IMR-90 (cell line): Measurements from ENCODE around the gene C1GALT1. TPM values are rescaled to one million over a fixed set of nuclear protein-coding genes. Genes with fewer than 3 reads are reported as not detected.

Source experiments
- ATAC-seq: fragments of 200-7000 bp; cut with Tn5 transposase; 2 replicates; pipeline ENCODE4 v1.9.1; 2020; ENCODE audit warnings: low read depth, mild to moderate bottlenecking, moderate library complexity
- BruUV-seq: library from RNA; stranded (reverse); fragments of 400-500 nt; replicated peaks from 2 replicates; lab custom pipeline; 2021; lab: Mats Ljungman, UMichigan
- CTCF ChIA-PET: fragments of 300-600 bp; formaldehyde crosslinking; extraction: SDS; loops from one replicate; lab custom pipeline; 2021; ENCODE audit warnings: antibody characterized with exemption; lab: Yijun Ruan, JAX
- POLR2A ChIA-PET: fragments of 300-600 bp; sonication (Branson Sonifier 250); formaldehyde crosslinking; loops from one replicate; lab custom pipeline; 2022; ENCODE audit warnings: antibody characterized with exemption; ENCODE audit not compliant: unreplicated experiment; lab: Charles Lee
- DNase-seq: peaks from one replicate; pipeline ENCODE4 v3.0.0; 2013
- H2AFZ ChIP-seq: replicated peaks from 2 replicates; pipeline ENCODE3; 2013; ENCODE audit warnings: low read length, mild to moderate bottlenecking; ENCODE audit not compliant: poor library complexity
- H2AK5ac ChIP-seq: 2 replicates; pipeline ENCODE4 v1.6.1; 2013; ENCODE audit warnings: low read depth, low read length, inconsistent platforms
- H2AK9ac ChIP-seq: replicated peaks from 2 replicates; pipeline ENCODE3; 2013; ENCODE audit warnings: mild to moderate bottlenecking, low read depth, low read length, moderate library complexity; ENCODE audit not compliant: poor library complexity
- H2BK120ac ChIP-seq: 2 replicates; pipeline ENCODE4 v1.6.1; 2013; ENCODE audit warnings: low read depth, low read length, inconsistent platforms
- H2BK15ac ChIP-seq: 3 replicates; pipeline ENCODE4 v1.6.1; 2013; ENCODE audit warnings: low read depth, low read length, inconsistent platforms
- H2BK20ac ChIP-seq: 2 replicates; pipeline ENCODE4 v1.6.1; 2013; ENCODE audit warnings: low read depth, mild to moderate bottlenecking, inconsistent platforms, low read length, moderate library complexity
- H2BK5ac ChIP-seq: 2 replicates; pipeline ENCODE4 v1.6.1; 2013; ENCODE audit warnings: mild to moderate bottlenecking, low read depth, low read length, inconsistent platforms; ENCODE audit not compliant: poor library complexity, severe bottlenecking
- H3K14ac ChIP-seq: replicated peaks from 2 replicates; pipeline ENCODE4 v1.6.1; 2013; ENCODE audit warnings: low read depth, low read length, inconsistent platforms
- H3K18ac ChIP-seq: 2 replicates; pipeline ENCODE4 v1.6.1; 2013; ENCODE audit warnings: low read depth, low read length, control low read depth
- H3K23ac ChIP-seq: 2 replicates; pipeline ENCODE4 v1.6.1; 2013; ENCODE audit warnings: low read depth, low read length, inconsistent platforms
- H3K27ac ChIP-seq: 2 replicates; pipeline ENCODE4 v1.5.1; 2013; ENCODE audit warnings: mild to moderate bottlenecking, control low read depth, low read length; ENCODE audit not compliant: insufficient read depth
- H3K27me3 ChIP-seq: 2 replicates; pipeline ENCODE4 v1.6.1; 2013; ENCODE audit warnings: low read length; ENCODE audit not compliant: control insufficient read depth, insufficient read depth
- H3K36me3 ChIP-seq: 2 replicates; pipeline ENCODE4 v1.6.1; 2013; ENCODE audit warnings: low read length, mixed read lengths; ENCODE audit not compliant: control insufficient read depth, insufficient read depth
- H3K4ac ChIP-seq: 2 replicates; pipeline ENCODE4 v1.6.1; 2013; ENCODE audit warnings: low read depth, low read length, inconsistent platforms
- H3K4me1 ChIP-seq: 2 replicates; pipeline ENCODE4 v1.6.1; 2013; ENCODE audit warnings: low read length, mixed read lengths; ENCODE audit not compliant: control insufficient read depth, insufficient read depth
- H3K4me2 ChIP-seq: 2 replicates; pipeline ENCODE4 v1.6.1; 2013; ENCODE audit warnings: low read depth, mild to moderate bottlenecking, control low read depth, low read length, moderate library complexity
- H3K4me3 ChIP-seq: 2 replicates; pipeline ENCODE4 v1.5.1; 2013; ENCODE audit warnings: low read depth, mild to moderate bottlenecking, control low read depth, low read length, moderate library complexity; ENCODE audit not compliant: insufficient read depth
- H3K56ac ChIP-seq: 2 replicates; pipeline ENCODE4 v1.6.1; 2013; ENCODE audit warnings: low read length, inconsistent platforms; ENCODE audit not compliant: insufficient read depth; ENCODE audit errors: extremely low read depth
- H3K79me1 ChIP-seq, 2 experiments: 2 replicates each; pipeline ENCODE4 v1.6.1; 2013; ENCODE audit warnings: low read length in 2 of 2, inconsistent platforms in 1 of 2, low read depth in 1 of 2
- H3K9ac ChIP-seq: 2 replicates; pipeline ENCODE4 v1.6.1; 2013; ENCODE audit warnings: low read depth, low read length, control low read depth
- H3K9me1 ChIP-seq: 2 replicates; pipeline ENCODE4 v1.6.1; 2013; ENCODE audit warnings: low read length, inconsistent platforms; ENCODE audit not compliant: insufficient read depth
- H3K9me3 ChIP-seq: 2 replicates; pipeline ENCODE4 v1.6.1; 2013; ENCODE audit warnings: low read length; ENCODE audit not compliant: control insufficient read depth, insufficient read depth
- H4K20me1 ChIP-seq: 2 replicates; pipeline ENCODE4 v1.6.1; 2013; ENCODE audit warnings: low read length, inconsistent platforms; ENCODE audit not compliant: insufficient read depth
- H4K5ac ChIP-seq: 2 replicates; pipeline ENCODE4 v1.6.1; 2013; ENCODE audit warnings: mild to moderate bottlenecking, low read depth, low read length, control low read depth
- H4K8ac ChIP-seq, 2 experiments: 2 replicates each; pipeline ENCODE4 v1.6.1; 2013; ENCODE audit warnings: low read depth in 2 of 2, low read length in 2 of 2, control low read depth in 1 of 2, inconsistent platforms in 1 of 2
- H4K91ac ChIP-seq: 2 replicates; pipeline ENCODE4 v1.6.1; 2013; ENCODE audit warnings: low read depth, low read length, inconsistent platforms; ENCODE audit not compliant: insufficient read depth
- ELK1 ChIP-seq: fragments of 150-350 bp; IDR thresholded peaks from 2 replicates; pipeline ENCODE4 v1.6.1; 2016; ENCODE audit warnings: low read depth, mild to moderate bottlenecking, low read length, moderate library complexity, borderline replicate concordance
- MAZ ChIP-seq: IDR thresholded peaks from 2 replicates; pipeline ENCODE4 v1.6.1; 2012; ENCODE audit warnings: low read depth, mild to moderate bottlenecking, low read length, improper control_type of control experiment, moderate library complexity, borderline replicate concordance
- NFE2L2 ChIP-seq: fragments of 150-350 bp; IDR thresholded peaks from 2 replicates; pipeline ENCODE4 v1.6.1; 2016; ENCODE audit warnings: low read depth, mild to moderate bottlenecking, low read length
- POLR2A ChIP-seq: IDR thresholded peaks from 2 replicates; pipeline ENCODE4 v1.6.1; 2012; ENCODE audit warnings: mild to moderate bottlenecking, low read depth, low read length
- WGBS, 2 experiments: methylation state at CpG; one replicate each; pipeline versions ENCODE4 v1.1.5 to v1.1.7; 2013; ENCODE audit warnings: missing lambda C conversion rate in 2 of 2; ENCODE audit not compliant: insufficient read length in 1 of 2; ENCODE audit errors: extremely low coverage in 2 of 2; 5-methylcytosine and 5-hydroxymethylcytosine counted together
- dilution Hi-C: fragments of 300-500 bp; cut with HindIII; formaldehyde crosslinking; loops from one replicate; pipeline ENCODE4 v1.14.3; 2018; ENCODE audit warnings: low sequenced_read_pairs; ENCODE audit not compliant: unreplicated experiment
- in situ Hi-C: fragments of 300-500 bp; cut with MboI; formaldehyde crosslinking; loops from 3 replicates; pipeline ENCODE4 v1.14.3; 2019; ENCODE audit warnings: low sequenced_read_pairs, inconsistent platforms, mixed read lengths
- intact Hi-C: fragments of 100-400 bp; cut with micrococcal nuclease; formaldehyde crosslinking; loops from 2 replicates; pipeline ENCODE4 v1.10.0; 2022
- polyA plus RNA-seq, 3 experiments: library from polyadenylated mRNA; depleted of rRNA; stranded (reverse); fragments of >200 nt; gene quantifications; 2 replicates each; pipeline ENCODE4 v1.2.3, GENCODE V29; 2012; ENCODE audit warnings: low replicate concordance in 1 of 3
- total RNA-seq: library from RNA; depleted of rRNA; stranded (reverse); fragments of >200 nt; gene quantifications from 2 replicates; pipeline ENCODE4 v1.2.3, GENCODE V29; 2012

Gene C1GALT1
- total and polyA plus RNA-seq, 2 of the 4 experiments (the other 2 are of a cell fraction), result 11.6 to 12.2 TPM

GRCh38 chr7:7212612-7213011, 30.3 kb downstream of the C1GALT1 start:
- H3K9ac ChIP-seq, result no peak overlapping the region
- ATAC-seq (no peak), DNase-seq (no peak)
- H2AK9ac ChIP-seq, result no peak overlapping the region
- intact Hi-C loops, result no loop called here
- no peak overlapping the region for H3K23ac ChIP-seq
- H3K4ac ChIP-seq, result no peak overlapping the region
- BruUV-seq, result no TSS peak
- ChIA-PET CTCF (no interaction called here), POLR2A (no interaction called here)
- H3K14ac ChIP-seq, result no peak overlapping the region
- no peak overlapping the region for H2BK120ac ChIP-seq
- H2AFZ ChIP-seq, result no peak overlapping the region
- H4K91ac ChIP-seq, result no peak overlapping the region
- H3K4me2 ChIP-seq, result no peak overlapping the region
- TF ChIP-seq MAZ (peak; percentile 37; the same call in 1 of the 2 replicates), ELK1 (no peak), POLR2A (no peak), NFE2L2 (no peak)
- no peak overlapping the region for H4K5ac ChIP-seq
- in situ Hi-C loops, result no loop called here
- H2BK20ac ChIP-seq, result no peak overlapping the region
- H2BK5ac ChIP-seq, result no peak overlapping the region
- H4K20me1 ChIP-seq, result no peaks in the 10 kb centered on the region
- H3K27me3 ChIP-seq, result no peaks in the 10 kb centered on the region
- no peak overlapping the region for H2BK15ac ChIP-seq
- H3K4me1 ChIP-seq, result no peaks in the 10 kb centered on the region
- H4K8ac ChIP-seq, result no peak overlapping the region
- no peak overlapping the region for H3K27ac ChIP-seq
- dilution Hi-C loops, result no loop called here
- H3K4me3 ChIP-seq, result no peak overlapping the region
- no peak overlapping the region for H2AK5ac ChIP-seq
- H3K36me3 ChIP-seq, result no peaks in the 10 kb centered on the region
- no peaks in the 10 kb centered on the region for H3K9me3 ChIP-seq
- peaks cover 11 to 24% of the 10 kb centered on the region in 2 experiments; a peak in 2 of 4 replicates for H3K79me1 ChIP-seq
- no CpG with 5 or more reads among the region's 2 CpGs for WGBS, 2 experiments
- no peaks in the 10 kb centered on the region for H3K9me1 ChIP-seq
- H3K56ac ChIP-seq, result no peak overlapping the region
- no peak overlapping the region for H3K18ac ChIP-seq
